HG02840 (cell line): ENCODE data around the gene DNLZ.

Source experiments
- ATAC-seq: cut with Tn5 transposase; IDR thresholded peaks from one replicate; pipeline ENCODE4 v1.9.1; 2021; ENCODE audit warnings: mild to moderate bottlenecking, moderate library complexity, moderate number of reproducible peaks; ENCODE audit not compliant: unreplicated experiment, low FRiP score

Gene DNLZ

GRCh38 chr9:136397643-136398042, 34.1 kb upstream of the DNLZ start:
- no peak for ATAC-seq

- ATAC-seq, result no peak
Observed at GRCh38 chr9:136396219-136396515, 32.6 kb upstream of the DNLZ start.

- no peak for ATAC-seq
Observed at GRCh38 chr9:136395345-136396218, 32.0 kb upstream of the DNLZ start.

- ATAC-seq, result no peak
Observed at GRCh38 chr9:136395020-136395340, 31.4 kb upstream of the DNLZ start.

GRCh38 chr9:136394312-136395019, 30.9 kb upstream of the DNLZ start:
- no peak for ATAC-seq

GRCh38 chr9:136393531-136393930, 30.0 kb upstream of the DNLZ start:
- ATAC-seq, result no peak

- no peak for ATAC-seq
Observed at GRCh38 chr9:136392538-136393449, 29.2 kb upstream of the DNLZ start.

GRCh38 chr9:136391737-136392537, 28.4 kb upstream of the DNLZ start:
- ATAC-seq, result no peak

GRCh38 chr9:136389396-136389795, 25.9 kb upstream of the DNLZ start:
- no peak for ATAC-seq

GRCh38 chr9:136387217-136387616, 23.7 kb upstream of the DNLZ start:
- ATAC-seq, result no peak

- ATAC-seq, result no peak
Observed at GRCh38 chr9:136386018-136386417, 22.5 kb upstream of the DNLZ start.

GRCh38 chr9:136385015-136385414, 21.5 kb upstream of the DNLZ start:
- no peak for ATAC-seq

GRCh38 chr9:136383436-136383835, 19.9 kb upstream of the DNLZ start:
- ATAC-seq, result no peak

GRCh38 chr9:136381966-136382513, 18.5 kb upstream of the DNLZ start:
- no peak for ATAC-seq

- no peak for ATAC-seq
Observed at GRCh38 chr9:136381311-136381710, 17.8 kb upstream of the DNLZ start.

GRCh38 chr9:136380381-136380780, 16.8 kb upstream of the DNLZ start:
- no peak for ATAC-seq

GRCh38 chr9:136379891-136380290, 16.3 kb upstream of the DNLZ start:
- no peak for ATAC-seq

GRCh38 chr9:136379401-136379800, 15.9 kb upstream of the DNLZ start:
- ATAC-seq, result no peak

GRCh38 chr9:136379003-136379287, 15.4 kb upstream of the DNLZ start:
- no peak for ATAC-seq
